K562 (cell line): ENCODE measurements around the gene KDM2A. TPM values are rescaled to one million over a fixed set of nuclear protein-coding genes. Genes with fewer than 3 reads are reported as not detected.

Experiments
- ARHGAP35 ChIP-seq: fragments of 450-650 bp; IDR thresholded peaks from 2 replicates; pipeline ENCODE4 v1.6.1; 2018; ENCODE audit not compliant: partially characterized antibody
- ARID2 ChIP-seq: fragments of 450-650 bp; IDR thresholded peaks from 2 replicates; pipeline ENCODE4 v1.6.1; 2017; ENCODE audit warnings: antibody characterized with exemption, mild to moderate bottlenecking
- MAFK ChIP-seq: IDR thresholded peaks from 2 replicates; pipeline ENCODE4 v1.6.1; 2011; ENCODE audit warnings: low read length, improper control_type of control experiment
- MAZ ChIP-seq, 2 experiments: fragments of 450-650 bp in 1 of 2; sonication (generic) in 1 of 2; formaldehyde crosslinking; IDR thresholded peaks in 1 of 2; conservative IDR thresholded peaks in 1 of 2; 2 replicates each; pipeline versions ENCODE4 v1.4.0 to v1.5.0; 2020; ENCODE audit warnings: mild to moderate bottlenecking in 1 of 2, missing genetic modification reagents in 1 of 2
- MTA2 ChIP-seq: fragments of 450-650 bp; IDR thresholded peaks from 2 replicates; pipeline ENCODE4 v1.6.1; 2016; ENCODE audit warnings: low read depth
- NELFE ChIP-seq: IDR thresholded peaks from 2 replicates; pipeline ENCODE4 v1.6.1; 2011; ENCODE audit warnings: mild to moderate bottlenecking; ENCODE audit not compliant: insufficient read depth, insufficient read length
- PHB2 ChIP-seq: fragments of 450-650 bp; IDR thresholded peaks from 2 replicates; pipeline ENCODE4 v1.6.1; 2017; ENCODE audit warnings: low read depth
- RERE ChIP-seq: sonication (generic); formaldehyde crosslinking; IDR thresholded peaks from 2 replicates; pipeline ENCODE4 v1.8.0; 2023; ENCODE audit warnings: missing genetic modification reagents, mild to moderate bottlenecking, borderline replicate concordance
- SMARCA4 ChIP-seq: fragments of 450-650 bp; IDR thresholded peaks from 2 replicates; pipeline ENCODE4 v1.6.1; 2016
- SREBF1 ChIP-seq: fragments of 150-350 bp; IDR thresholded peaks from 2 replicates; pipeline ENCODE4 v1.6.1; 2014; ENCODE audit warnings: antibody characterized with exemption, low read depth, low read length, borderline replicate concordance
- TCF7 ChIP-seq: sonication (generic); IDR thresholded peaks from 2 replicates; pipeline ENCODE4 v1.6.1; 2016; ENCODE audit warnings: antibody characterized with exemption, borderline replicate concordance
- ZNF324 ChIP-seq: fragments of 250-450 bp; sonication (Bioruptor Pico); IDR thresholded peaks from 2 replicates; pipeline ENCODE4 v1.4.0; 2020; ENCODE audit warnings: mild to moderate bottlenecking
- ZNF512 ChIP-seq: IDR thresholded peaks from 2 replicates; pipeline ENCODE4 v1.6.1; 2016; ENCODE audit warnings: missing genetic modification characterization, missing compliant biosample characterization
- ZNF740 ChIP-seq, 3 experiments: fragments of 200-800 bp in 1 of 3; sonication (Bioruptor generic) in 1 of 3; sonication (generic) in 1 of 3; formaldehyde crosslinking in 1 of 3; IDR thresholded peaks; 2 replicates each; pipeline versions ENCODE4 v1.6.1 to v1.8.0; 2016 to 2022; ENCODE audit warnings: mild to moderate bottlenecking in 2 of 3, missing compliant biosample characterization in 2 of 3, missing genetic modification characterization in 2 of 3, missing genetic modification reagents in 1 of 3
- polyA plus RNA-seq, 8 experiments: library from polyadenylated mRNA; depleted of rRNA in 4 of 8; stranded (reverse) in 5 of 8; unstranded in 3 of 8; fragments of >200 nt; fragmentation: Nextera tagmentation in 2 of 8; fragmentation: Illumina TruSeq in 1 of 8; extraction: Ambion mirVana in 2 of 8; extraction: Trizol in 1 of 8; gene quantifications; 2 replicates each; pipeline versions ENCODE4 v1.2.1 to v1.2.3, GENCODE V29; 2011 to 2014; ENCODE audit warnings: inconsistent platforms in 1 of 8, missing spikeins in 1 of 8
- total RNA-seq, 7 experiments: library from RNA; depleted of rRNA in 6 of 7; stranded (reverse); fragments of >200 nt in 6 of 7; fragmentation: Illumina TruSeq in 2 of 7; extraction: Trizol in 2 of 7; gene quantifications; 2 replicates each; pipeline versions ENCODE4 v1.2.1 to v1.2.3, GENCODE V29; 2011 to 2021; ENCODE audit warnings: low replicate concordance in 1 of 7
- TF ChIP-seq, protein P1 (sequence below): fragments of 250-450 bp; sonication (Bioruptor Pico); IDR thresholded peaks from 2 replicates; pipeline ENCODE4 v1.4.0; 2020; ENCODE audit warnings: mild to moderate bottlenecking, moderate library complexity
- TF ChIP-seq, protein P2 (sequence below), 2 experiments: fragments of 250-450 bp in 1 of 2; fragments of 450-650 bp in 1 of 2; sonication (Bioruptor Pico) in 1 of 2; IDR thresholded peaks; 2 replicates each; pipeline versions ENCODE4 v1.6.1 to v1.8.0; 2016 to 2021; ENCODE audit warnings: mild to moderate bottlenecking in 2 of 2, moderate library complexity in 2 of 2, missing compliant biosample characterization in 1 of 2, missing genetic modification characterization in 1 of 2

Gene KDM2A
- total and polyA plus RNA-seq, 9 of the 15 experiments (the other 6 are each of a cell fraction or from before 2014, with no cell fraction given) = 5.0 to 39.3 (median 21.3) TPM

GRCh38 chr11:67239783-67240575, 120.9 kb downstream of the KDM2A start (continued):
- TF ChIP-seq ARHGAP35 = peak; percentile 26
- TF ChIP-seq MTA2 = no peak
- peak; percentile 44; the same call in 1 of the 2 replicates for TF ChIP-seq ZNF740 (CRISPR knock-in tag; IDR thresholded peaks at IDR 0.05)
- TF ChIP-seq ZNF740 (tag; IDR thresholded peaks at IDR 0.05) = no peak
- TF ChIP-seq, protein P1, sequence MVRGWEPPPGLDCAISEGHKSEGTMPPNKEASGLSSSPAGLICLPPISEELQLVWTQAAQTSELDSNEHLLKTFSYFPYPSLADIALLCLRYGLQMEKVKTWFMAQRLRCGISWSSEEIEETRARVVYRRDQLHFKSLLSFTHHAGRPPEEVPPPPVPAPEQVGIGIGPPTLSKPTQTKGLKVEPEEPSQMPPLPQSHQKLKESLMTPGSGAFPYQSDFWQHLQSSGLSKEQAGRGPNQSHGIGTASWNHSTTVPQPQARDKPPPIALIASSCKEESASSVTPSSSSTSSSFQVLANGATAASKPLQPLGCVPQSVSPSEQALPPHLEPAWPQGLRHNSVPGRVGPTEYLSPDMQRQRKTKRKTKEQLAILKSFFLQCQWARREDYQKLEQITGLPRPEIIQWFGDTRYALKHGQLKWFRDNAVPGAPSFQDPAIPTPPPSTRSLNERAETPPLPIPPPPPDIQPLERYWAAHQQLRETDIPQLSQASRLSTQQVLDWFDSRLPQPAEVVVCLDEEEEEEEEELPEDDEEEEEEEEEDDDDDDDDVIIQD (CRISPR knock-in tag) = no peak
- no peak for TF ChIP-seq PHB2
- no peak for TF ChIP-seq ZNF324
- TF ChIP-seq SREBF1 = no peak
- TF ChIP-seq SMARCA4 = no peak
- TF ChIP-seq TCF7 = no peak
- TF ChIP-seq RERE (CRISPR knock-in tag) = no peak
- no peak for TF ChIP-seq NELFE
- TF ChIP-seq MAZ (CRISPR knock-in tag; conservative IDR thresholded peaks at IDR 0.05 in 1 of 2, IDR thresholded peaks at IDR 0.05 in 1 of 2) = peak; percentile 69 to 98; a peak in 3 of 4 replicates
- TF ChIP-seq ZNF512 (tag) = no peak
- TF ChIP-seq, protein P2, sequence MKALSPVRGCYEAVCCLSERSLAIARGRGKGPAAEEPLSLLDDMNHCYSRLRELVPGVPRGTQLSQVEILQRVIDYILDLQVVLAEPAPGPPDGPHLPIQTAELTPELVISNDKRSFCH (CRISPR knock-in tag; IDR thresholded peaks at IDR 0.05) = no peak
- TF ChIP-seq, protein P2 (tag; IDR thresholded peaks at IDR 0.05) = no peak
- TF ChIP-seq MAFK = peak; percentile 69; the same call in 1 of the 2 replicates
- TF ChIP-seq ARID2 = peak; percentile 7; the same call in 1 of the 2 replicates
